Fibroblast of gingiva (primary cell): ENCODE results near the gene REV3L.
A peak's percentile ranks its signal among the peaks of the same experiment; 100 is the strongest.
"Not testable (repeated sequence)": the region's sequence is repeated elsewhere in the genome, so short reads cannot be mapped to it uniquely, and the experiment has no call there.

Source experiments
- DNase-seq: peaks from one replicate; pipeline ENCODE4 v3.0.0-alpha.2; 2011; ENCODE audit warnings: low read depth

The REV3L gene

DNA sequence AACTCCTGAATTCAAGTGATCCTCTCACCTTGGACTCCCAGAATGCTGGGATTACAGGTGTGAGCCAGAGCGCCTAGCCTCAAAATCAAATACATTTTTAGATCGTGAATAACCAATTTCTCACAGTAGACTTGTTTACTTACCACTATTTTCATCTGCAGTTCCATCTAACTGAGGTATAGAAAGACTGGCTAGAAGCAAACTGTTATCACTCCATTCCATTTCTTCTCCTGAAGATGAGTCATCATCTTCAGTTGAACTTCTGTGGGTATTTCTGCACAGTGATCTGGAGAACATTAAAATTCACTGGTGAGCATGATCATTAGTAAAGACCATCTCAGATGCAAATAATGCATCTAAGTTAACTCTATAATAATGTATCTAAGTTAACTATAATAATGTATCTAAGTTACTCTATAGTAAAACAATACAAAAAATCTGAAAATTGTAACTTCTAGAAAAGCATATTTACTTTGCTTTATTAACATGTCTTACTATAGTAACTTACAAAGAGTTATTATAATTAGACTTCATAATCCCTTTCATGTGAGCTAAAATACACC, 105.4 kb downstream of the REV3L start:
- DNase-seq, result no peak

DNA sequence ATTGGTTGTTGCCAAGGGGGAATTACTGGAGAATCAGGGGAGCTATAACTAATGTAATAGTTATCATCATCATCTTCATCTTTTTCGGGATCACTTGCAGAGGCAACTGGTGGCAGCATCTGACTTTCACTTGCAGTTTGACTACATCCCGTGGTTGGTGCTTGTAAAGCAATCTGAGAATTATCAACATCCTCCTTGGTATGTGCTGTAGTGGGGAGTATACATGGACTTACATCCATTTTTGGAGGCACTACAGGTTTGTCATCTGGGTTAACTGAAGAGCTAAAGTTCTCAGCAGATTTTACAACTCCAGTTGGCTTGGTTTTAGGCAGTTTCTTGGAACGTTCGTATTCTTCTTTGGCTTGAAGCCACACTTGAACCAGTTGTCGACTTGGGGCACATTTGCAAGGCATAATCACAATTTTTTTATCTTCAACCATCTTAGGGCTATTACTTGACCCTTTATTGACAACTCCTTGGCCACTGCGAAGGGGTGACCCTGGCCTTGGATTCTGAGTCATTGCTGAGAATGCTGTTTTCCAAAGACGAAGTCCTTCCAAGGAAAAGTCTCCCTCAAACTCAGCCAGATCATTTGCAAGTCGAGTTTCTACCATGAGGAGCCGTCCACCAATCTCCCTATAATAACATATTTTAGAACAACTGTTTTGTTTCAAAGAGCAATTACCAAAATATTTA, 115.5 kb downstream of the REV3L start:
- no peak for DNase-seq

DNA sequence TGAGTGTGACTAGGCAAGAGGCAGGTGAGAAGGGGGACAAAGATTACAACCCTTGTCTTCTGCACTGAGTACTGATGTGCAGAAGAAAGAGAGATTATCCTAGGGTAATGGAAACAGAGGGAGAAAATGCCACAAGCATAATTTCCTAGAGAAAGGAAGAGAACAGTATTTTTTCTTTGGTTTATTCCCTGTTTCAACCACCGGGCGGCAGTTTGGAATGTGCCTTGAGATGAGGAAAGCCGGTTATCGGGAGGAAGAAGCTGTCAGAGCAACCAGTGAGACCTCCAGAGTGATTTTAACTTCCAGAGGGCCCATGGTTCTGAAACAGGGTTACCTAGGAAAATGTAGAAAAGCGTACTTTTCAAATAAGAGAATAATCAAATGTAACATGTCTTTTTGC, 121.4 kb downstream of the REV3L start:
- peak; percentile 7 for DNase-seq

DNA sequence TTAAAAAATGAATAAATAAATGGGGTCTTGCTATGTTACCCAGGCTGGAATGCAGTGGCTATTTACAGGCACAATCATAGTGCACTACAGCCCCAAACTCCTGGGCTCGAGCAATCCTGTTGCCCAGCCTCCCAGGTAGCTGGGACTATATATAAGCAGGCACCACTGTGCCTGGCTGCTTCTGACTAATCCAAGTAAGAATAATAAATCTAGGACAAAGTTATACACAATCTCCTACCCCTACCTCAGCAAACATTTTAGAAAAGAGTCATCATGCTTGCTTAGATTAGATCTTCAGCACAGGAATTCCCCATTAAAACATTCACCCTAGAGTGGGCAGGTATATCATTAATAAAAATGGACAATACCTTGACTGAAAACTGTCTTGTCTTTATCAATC, 124.6 kb downstream of the REV3L start:
- DNase-seq, result no peak

DNA sequence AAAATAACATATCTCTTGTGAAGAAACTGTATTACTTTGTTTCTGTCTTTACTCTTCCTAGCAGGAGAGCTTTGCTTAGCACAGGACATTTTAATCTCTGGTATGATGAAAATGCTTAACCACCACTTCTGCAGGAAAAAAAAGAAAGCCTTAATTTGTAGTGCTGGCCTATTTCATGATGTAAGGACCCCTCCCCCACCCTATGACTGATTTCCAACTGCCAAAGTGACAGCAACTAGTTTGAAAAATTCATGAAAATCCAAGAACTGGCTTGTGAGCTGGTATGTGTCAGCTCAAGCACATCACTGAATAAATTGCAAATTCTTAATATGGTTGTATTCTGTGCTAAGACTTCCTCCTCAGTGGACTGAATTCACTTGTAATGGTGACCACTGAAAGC, 125.3 kb downstream of the REV3L start:
- no peak for DNase-seq

DNA sequence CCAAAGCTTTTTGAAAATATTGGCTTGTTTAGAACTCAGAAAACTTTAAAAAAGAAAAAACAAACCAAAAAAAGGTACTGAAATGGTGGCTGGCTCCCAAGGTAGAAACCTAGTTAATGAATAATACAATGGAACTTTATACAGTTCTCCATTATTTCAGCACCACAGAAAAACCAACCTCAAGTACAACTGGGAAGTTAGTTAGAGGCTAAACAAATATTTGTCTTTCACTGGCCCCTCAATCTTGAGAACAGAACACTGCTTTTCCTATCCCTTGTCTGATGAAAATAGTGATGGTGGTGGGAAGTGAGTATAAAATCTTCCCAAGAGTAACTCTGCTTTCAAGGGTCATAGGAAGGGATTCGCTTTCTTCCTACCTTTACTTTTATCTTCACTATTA, 126.5 kb downstream of the REV3L start:
- no peak for DNase-seq

DNA sequence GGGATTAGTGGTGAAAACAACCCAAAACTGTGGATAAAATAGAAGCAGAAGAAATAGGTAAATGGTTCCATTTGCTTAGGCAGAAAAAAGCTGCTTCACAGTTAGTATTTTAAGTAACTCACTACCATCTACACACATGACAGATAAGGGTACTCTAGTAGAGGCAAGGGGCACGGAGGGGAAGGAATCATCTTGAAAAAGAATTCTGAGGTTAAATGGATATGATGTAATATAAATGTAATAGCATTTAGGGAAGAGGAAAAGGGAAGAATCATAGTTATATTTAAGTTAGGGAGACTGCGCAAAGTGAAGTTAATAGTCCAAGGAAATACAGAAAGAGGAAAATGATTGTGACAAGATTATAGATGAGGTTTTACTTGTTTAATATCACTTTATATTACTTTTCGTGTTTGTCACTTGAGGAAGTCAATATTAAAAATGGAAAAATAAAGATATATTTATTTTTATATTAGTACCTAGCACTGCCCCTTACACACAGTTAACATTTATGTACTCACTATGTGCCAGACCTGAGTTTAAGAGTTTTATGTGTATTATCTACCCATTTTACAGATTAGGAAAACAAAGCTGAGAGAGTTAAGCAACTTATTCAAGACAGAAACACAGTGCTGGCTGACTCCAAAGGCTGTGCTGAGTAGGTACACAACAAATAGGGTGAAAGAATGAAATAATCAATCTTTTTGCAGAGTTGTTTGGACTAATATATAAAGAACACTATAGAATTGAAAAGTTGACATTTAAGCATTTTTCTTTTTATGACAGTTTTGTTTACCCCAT, 128.1 kb downstream of the REV3L start:
- no peak for DNase-seq

DNA sequence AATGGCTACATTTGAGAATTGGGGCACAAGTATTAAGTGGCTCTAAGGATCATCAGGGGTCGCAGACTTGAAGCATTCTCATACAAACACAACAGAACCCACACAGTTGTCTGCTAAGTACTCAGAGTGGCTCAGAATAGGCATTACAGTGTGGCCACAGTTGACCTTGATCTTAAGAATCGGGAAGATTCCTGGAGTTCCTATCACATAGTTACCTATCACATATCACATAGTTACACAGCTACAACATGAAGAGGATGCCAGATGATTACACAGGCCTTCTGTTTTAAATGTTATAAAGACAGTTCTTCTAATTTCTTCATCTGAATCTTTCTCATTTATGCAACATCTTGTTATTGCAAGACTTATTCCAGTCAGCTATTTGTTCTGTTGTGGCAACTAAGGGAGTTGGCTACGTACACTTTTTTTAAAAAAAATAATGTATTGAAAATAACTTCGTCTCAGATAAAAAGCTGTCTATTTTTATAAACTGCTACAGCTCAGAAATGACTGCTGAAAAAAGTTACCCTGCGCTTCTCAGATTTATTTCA, 129.0 kb downstream of the REV3L start:
- peak; percentile 33 for DNase-seq

DNA sequence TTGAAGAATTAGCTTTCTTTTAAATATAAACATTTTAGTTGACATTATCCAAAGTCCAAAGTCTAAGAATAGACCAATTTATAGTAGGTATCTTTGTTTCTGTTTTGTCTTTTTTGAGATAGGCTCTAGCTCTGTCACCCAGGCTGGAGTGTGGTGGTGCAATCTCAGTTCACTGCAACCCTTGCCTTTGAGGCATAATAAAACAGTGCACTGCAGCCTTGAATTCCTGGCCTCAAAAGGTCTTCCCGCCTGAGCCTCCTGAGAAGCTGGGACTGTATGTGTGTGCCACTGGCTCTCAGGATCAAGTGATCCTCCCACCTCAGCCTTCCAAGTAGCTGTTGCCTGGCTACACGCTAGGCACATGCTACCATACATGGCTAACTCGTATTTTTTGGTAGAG, 135.4 kb downstream of the REV3L start:
- DNase-seq, result no peak

DNA sequence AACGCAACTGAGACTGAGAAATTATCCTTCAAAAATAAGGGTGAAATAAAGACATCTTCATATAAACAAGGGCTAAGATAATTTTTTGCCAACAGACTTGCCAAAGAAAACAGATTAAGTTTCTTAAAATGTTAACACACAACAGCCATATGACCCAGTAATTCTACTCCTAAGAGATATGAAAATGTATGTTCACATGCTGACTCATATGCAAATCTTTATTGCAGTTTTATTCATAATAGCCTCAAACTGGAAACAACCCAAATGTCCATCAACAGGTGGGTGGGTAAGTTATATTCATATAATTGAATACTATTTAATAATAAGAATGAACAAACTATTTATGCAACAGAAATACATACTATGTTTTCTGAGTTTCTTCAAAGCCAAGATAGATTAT, 140.1 kb downstream of the REV3L start:
- peak; percentile 3 for DNase-seq

DNA sequence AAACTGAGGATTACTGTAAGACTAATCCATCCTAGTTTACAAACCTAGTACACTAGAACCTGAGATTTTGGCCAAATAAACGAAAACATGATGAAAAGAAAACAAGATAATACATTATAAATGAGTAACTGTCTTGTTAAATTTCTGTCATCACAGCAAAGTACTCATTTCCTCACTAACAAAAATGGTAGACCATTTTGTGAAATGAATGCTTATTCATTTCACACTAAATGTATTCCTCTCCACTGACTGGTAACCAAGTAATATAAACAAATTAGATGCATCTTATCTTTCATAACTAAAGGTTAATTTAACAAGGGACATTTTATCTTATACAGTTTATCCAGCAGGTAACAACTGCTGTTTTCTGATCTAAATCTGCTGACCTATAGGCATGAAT, 143.7 kb downstream of the REV3L start:
- no peak for DNase-seq

DNA sequence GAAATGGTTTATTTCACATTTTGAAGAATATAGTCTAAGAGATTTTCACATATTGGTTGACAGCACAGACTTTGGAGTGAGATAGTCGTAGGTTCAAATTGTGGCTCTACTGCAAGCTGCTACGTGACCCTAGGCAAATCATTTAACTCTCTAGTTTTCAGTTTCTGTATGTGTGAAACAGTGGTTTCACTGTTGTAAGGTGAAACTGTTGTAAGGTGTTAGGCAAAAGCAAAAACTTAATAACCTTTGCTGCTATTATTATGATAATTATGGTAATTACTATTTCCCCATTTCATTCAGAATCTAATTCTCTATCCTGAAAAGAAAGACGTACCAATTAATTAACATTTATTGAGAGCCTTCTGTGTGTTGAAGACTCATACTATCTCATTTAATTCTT, 144.2 kb downstream of the REV3L start:
- no peak for DNase-seq

DNA sequence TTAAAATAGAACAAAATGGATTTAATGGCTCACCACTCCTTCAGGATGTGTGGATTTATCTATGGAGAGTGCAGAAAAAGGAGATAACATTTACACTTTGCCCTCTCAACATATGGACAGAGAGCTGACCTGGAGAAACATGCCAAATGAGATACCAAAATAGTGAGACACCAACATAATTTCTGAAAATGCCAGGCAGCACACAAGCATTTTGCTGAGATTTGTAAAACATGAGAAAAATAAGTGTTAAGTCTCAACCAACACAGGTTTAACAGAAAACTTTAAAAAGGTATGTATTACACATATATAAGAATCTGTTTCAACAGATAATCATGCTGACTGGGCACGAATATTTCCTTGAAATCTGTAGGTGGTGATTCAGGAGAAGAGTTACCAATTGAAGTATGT, 145.2 kb downstream of the REV3L start:
- no peak for DNase-seq

DNA sequence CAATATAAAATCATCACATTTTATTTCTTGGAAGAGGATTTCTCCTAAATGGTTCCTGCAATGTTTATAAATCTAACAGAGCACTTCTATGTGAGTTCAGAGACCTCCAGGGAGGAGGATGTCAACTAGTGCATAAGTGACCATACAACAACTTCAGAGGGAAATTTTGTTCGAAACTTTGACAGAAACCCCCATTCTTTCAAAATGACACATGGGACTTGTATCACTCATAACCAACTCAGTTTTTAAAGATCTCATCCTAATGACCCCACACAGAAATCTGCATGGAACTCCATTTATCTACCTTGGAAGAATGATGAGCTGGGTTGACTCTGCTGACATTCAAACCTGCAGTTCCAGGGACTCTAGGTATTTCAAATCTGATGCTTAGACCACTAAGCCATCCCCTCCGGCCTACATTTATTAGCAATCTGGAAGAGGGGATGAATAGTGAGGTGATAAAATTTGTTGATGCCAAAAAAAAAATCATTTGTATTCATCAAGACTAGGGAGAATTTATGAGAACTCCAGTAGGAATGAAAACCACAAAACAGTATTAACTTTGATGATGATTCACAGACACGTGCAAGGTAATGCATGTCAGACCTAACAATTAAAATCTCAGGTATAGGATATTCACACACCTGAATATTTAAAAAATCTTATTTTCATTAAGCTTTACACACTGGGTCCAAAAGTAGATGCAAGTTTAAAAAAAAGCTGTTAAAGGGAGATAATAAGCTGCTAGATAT, 153.0 kb downstream of the REV3L start:
- DNase-seq, result no peak

DNA sequence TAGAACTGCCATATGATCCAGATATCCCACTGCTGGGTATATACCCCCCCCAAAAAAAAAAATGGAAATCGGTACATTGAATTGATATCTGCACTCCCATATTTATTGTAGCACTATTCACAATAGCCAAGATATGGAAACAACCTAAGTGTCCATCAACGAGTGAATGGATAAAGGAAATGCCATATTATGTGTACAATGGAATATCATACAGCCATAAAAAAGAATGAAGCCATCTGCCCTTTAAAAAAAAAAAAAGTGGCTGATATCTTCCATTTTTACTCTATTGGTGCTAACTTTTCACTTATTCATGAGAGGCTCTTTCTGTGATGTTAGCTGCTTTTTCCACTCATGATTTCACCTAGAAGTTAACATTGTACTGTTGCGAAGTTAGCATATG, 156.5 kb downstream of the REV3L start:
- DNase-seq, result no peak

DNA sequence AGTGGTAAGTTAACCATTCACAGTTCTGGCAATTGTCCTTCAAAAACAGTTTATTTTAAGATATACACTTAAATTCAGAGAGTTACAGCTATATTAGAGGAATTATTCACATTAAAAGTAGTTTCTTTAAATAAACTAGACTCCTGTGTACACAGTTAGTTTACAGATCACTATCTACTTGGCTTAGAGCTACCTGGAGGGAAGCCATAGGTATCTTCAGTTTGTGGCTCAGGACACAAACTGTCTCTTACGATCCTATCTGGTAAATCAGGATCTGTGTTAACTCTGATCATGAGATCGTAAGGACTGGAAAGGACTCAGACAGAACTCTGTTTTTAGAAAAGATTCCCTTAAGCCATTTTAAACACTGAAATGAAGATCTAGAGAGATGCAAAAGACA, 160.9 kb downstream of the REV3L start:
- no peak for DNase-seq

DNA sequence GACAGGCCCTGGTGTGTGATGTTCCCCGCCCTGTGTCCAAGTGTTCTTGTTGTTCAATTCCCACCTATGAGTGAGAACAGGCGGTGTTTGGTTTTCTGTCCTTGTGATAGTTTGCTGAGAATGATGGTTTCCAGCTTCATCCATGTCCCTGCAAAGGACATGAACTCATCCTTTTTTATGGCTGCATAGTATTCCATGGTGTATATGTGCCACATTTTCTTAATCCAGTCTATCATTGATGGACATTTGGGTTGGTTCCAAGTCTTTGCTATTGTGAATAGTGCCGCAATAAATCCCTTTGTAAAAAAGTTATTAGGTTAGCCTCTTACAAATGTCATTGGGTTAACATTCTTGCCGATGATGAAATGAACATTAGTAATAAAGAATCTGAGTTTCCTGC, 175.1 kb downstream of the REV3L start:
- DNase-seq, result not testable (repeated sequence)

DNA sequence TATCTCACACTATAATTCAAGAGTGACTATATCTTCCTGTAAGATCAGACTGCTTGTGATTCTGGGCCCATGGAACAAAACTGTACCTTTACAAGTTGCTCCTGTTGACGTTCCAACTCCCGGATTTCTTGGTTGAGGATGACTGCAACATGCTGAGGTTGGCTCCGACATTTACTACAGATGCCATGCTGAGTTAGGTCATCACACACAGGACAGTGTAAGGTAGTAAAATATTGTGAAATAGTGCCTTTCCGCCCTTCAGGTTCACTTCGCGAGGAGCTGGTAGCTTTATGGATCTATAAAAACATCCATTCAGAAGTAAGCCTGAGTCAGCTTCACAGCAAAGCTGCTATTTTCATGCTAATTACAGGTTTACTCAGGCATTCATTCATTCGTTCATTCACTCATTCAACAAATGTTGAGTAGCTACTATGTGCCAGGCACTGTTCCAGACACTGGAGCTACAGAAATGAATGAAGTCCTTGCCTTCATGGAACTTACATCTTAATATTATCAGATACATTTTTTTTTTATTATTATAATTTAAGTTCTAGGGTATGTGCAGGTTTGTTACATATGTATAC, 175.7 kb downstream of the REV3L start:
- no peak for DNase-seq

DNA sequence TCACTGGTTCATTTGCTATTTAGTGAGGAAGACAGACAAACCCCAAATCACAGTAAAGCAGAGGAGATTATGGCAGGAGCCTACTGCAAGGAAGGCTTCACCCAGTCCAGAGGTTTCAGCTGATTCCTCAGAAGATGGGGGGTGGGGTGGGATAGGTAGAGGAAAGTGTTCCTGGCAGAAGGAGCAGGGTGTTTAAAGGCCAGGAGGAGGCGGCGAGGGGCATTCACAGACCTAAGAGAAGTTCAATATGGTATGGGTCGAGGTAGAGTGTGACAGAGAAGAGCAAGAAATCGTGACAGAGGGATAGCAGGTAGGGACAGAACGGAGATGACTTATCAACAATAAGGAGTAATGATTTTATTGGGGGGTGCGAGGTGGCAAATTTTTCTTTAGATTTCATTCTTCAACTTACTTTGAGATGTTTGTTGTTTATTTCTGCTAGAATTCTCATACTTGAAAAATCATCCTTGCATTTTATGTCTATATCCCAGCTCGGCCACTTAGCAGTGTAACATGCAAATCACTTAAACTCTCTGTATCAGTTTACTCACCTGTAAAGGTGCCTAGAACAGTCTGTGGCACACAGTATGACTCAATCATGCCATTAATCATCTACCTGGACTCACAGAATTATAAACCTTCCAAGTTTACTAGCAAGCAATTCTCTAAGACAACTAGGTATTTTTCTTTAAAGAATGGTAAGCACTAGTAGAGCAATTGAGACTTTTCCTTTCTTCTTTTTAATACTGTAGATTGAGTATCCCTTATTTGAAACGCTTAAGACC, 176.7 kb downstream of the REV3L start:
- no peak for DNase-seq

DNA sequence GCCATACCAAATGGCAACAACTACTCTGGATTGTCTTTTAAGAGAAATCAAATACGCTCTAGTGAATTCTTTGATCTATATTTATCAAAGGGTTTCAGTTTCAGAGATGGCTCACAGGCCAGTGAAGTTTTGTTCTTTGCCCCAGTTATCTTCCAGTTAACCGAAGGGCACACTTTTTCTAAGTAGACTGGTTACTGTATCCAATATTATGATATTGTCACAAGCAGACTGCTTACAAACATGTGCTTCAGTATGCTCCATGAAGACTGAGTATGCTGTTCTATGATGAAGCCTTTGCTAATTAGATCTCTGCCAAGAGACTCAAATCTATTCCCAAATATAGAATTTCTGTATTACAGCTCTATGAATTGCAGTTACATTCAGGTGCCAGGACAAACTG, 181.1 kb downstream of the REV3L start:
- DNase-seq, result no peak
